HFF-Myc (cell line): Measurements from ENCODE around the gene SPRR5.

Experiments used
- DNase-seq: peaks from one replicate; pipeline ENCODE4 v3.0.0-alpha.2; 2011; ENCODE audit warnings: low read depth; ENCODE audit errors: extremely low read depth
- H3K4me3 ChIP-seq: replicated peaks from 2 replicates; pipeline ENCODE4 v1.5.1; 2011; ENCODE audit warnings: low read depth, mild to moderate bottlenecking, control low read depth, low read length
- CTCF ChIP-seq: IDR thresholded peaks from 2 replicates; pipeline ENCODE4 v1.5.1; 2012; ENCODE audit warnings: mild to moderate bottlenecking, low read depth, low read length, control low read depth; ENCODE audit errors: missing control alignments

Gene SPRR5

GRCh38 chr1:152941037-152941711 lies 5.8 kb upstream of the SPRR5 start:
- no peak for TF ChIP-seq CTCF
- DNase-seq: no peak
- no peak overlapping the region for H3K4me3 ChIP-seq

- no peak for DNase-seq
- TF ChIP-seq CTCF: no peak
- H3K4me3 ChIP-seq: no peak overlapping the region
Observed at GRCh38 chr1:152942161-152942560, 4.8 kb upstream of the SPRR5 start.

GRCh38 chr1:152946248-152946647 lies 758 bp upstream of the SPRR5 start:
- no peak for TF ChIP-seq CTCF
- no peak for DNase-seq

GRCh38 chr1:152951711-152952110 lies 4.7 kb downstream of the SPRR5 start:
- DNase-seq: no peak
- no peak overlapping the region for H3K4me3 ChIP-seq
- no peak for TF ChIP-seq CTCF

More at GRCh38 chr1:152946248-152946647, 758 bp upstream of the SPRR5 start:
- no peak overlapping the region for H3K4me3 ChIP-seq

- no peak for DNase-seq
- H3K4me3 ChIP-seq: no peak overlapping the region
- no peak for TF ChIP-seq CTCF
Observed at GRCh38 chr1:152953761-152954160, 6.8 kb downstream of the SPRR5 start.

GRCh38 chr1:152954436-152954835 lies 7.4 kb downstream of the SPRR5 start:
- no peak for TF ChIP-seq CTCF
- no peak overlapping the region for H3K4me3 ChIP-seq
- DNase-seq: no peak

GRCh38 chr1:152957561-152957960 lies 10.6 kb downstream of the SPRR5 start:
- no peak for TF ChIP-seq CTCF
- DNase-seq: no peak

More at GRCh38 chr1:152957561-152957960, 10.6 kb downstream of the SPRR5 start:
- H3K4me3 ChIP-seq: no peak overlapping the region
